GM18861 (cell line): ENCODE measurements around the gene LAMA3.

Experiments used
- ATAC-seq: cut with Tn5 transposase; IDR thresholded peaks from one replicate; pipeline ENCODE4 v1.9.1; 2021; ENCODE audit not compliant: unreplicated experiment

LAMA3 gene

GRCh38 chr18:23963443-23964165 lies 274.4 kb downstream of the LAMA3 start:
- no peak for ATAC-seq

GRCh38 chr18:23964282-23965238 lies 275.3 kb downstream of the LAMA3 start:
- ATAC-seq = no peak

- ATAC-seq = no peak
Observed at GRCh38 chr18:23966909-23967308, 277.7 kb downstream of the LAMA3 start.

GRCh38 chr18:23967321-23968089 lies 278.3 kb downstream of the LAMA3 start:
- peak; percentile 53 for ATAC-seq

- ATAC-seq = no peak
Observed at GRCh38 chr18:23968638-23969604, 279.7 kb downstream of the LAMA3 start.

- no peak for ATAC-seq
Observed at GRCh38 chr18:23969664-23970063, 280.4 kb downstream of the LAMA3 start.

GRCh38 chr18:23970161-23971096 lies 281.2 kb downstream of the LAMA3 start:
- ATAC-seq = no peak

GRCh38 chr18:23971097-23971440 lies 281.8 kb downstream of the LAMA3 start:
- ATAC-seq = no peak

GRCh38 chr18:23971666-23972230 lies 282.5 kb downstream of the LAMA3 start:
- ATAC-seq = no peak

- ATAC-seq = peak; percentile 53
Observed at GRCh38 chr18:23972453-23972852, 283.2 kb downstream of the LAMA3 start.

GRCh38 chr18:23977103-23977502 lies 287.9 kb downstream of the LAMA3 start:
- ATAC-seq = no peak

- no peak for ATAC-seq
Observed at GRCh38 chr18:23977719-23978483, 288.6 kb downstream of the LAMA3 start.

GRCh38 chr18:23981369-23981980 lies 292.2 kb downstream of the LAMA3 start:
- peak; percentile 91 for ATAC-seq

- ATAC-seq = no peak
Observed at GRCh38 chr18:23982155-23983079, 293.2 kb downstream of the LAMA3 start.

GRCh38 chr18:23983112-23983511 lies 293.9 kb downstream of the LAMA3 start:
- no peak for ATAC-seq

- peak; percentile 58 for ATAC-seq
Observed at GRCh38 chr18:23986600-23987359, 297.5 kb downstream of the LAMA3 start.
